ENCODE measurements around the gene STT3A. TPM values are rescaled to one million over a fixed set of nuclear protein-coding genes. Genes with fewer than 3 reads are reported as not detected.

The STT3A gene
- total and polyA plus RNA-seq, 4 donors, result 47.5 to 176 (median 130) TPM

GRCh38 chr11:125621995-125622394 is 29.3 kb downstream of the STT3A start:
- Histone ChIP-seq H3K9me3 (ENCODE audit: control insufficient read depth in 4 of 4, low read length in 3 of 4) (no peaks in the 10 kb centered on the region), H3K27ac (ENCODE audit: low read depth in 1 of 2, low read length in 2 of 2) (no peak overlapping the region), H3K27me3 (ENCODE audit: control insufficient read depth in 4 of 4, insufficient read depth in 4 of 4, low read length in 3 of 4) (no peaks in the 10 kb centered on the region), H3K4me3 (ENCODE audit: low read depth in 1 of 3, low read length in 3 of 3) (no peak overlapping the region), H3K36me3 (ENCODE audit: control insufficient read depth in 4 of 4, insufficient read depth in 3 of 4, low read depth in 1 of 4, low read length in 3 of 4) (peaks cover 13 to 48% (median 45%) of the 10 kb centered on the region in 4 donors), H3K9ac (ENCODE audit: low read depth in 1 of 2, low read length in 2 of 2) (no peak overlapping the region), H3K4me1 (ENCODE audit: control insufficient read depth in 4 of 4, insufficient read depth in 4 of 4, low read length in 3 of 4) (peaks cover 3 to 20% (median 15%) of the 10 kb centered on the region in 4 donors)
- WGBS, result 94% methylated on average over 2 of the region's 2 CpGs
- no peak for DNase-seq (ENCODE audit: low spot score)
- TF ChIP-seq ATF3 (IDR thresholded peaks at IDR 0.05) (no peak), JUND (IDR thresholded peaks at IDR 0.05) (no peak), RAD21 (IDR thresholded peaks at IDR 0.05) (no peak), HNF4A (conservative IDR thresholded peaks at IDR 0.05) (no peak), FOXA1 (IDR thresholded peaks at IDR 0.05) (no peak), GABPA (IDR thresholded peaks at IDR 0.05 in 1 of 2, conservative IDR thresholded peaks at IDR 0.05 in 1 of 2) (no peak), SP1 (IDR thresholded peaks at IDR 0.05) (no peak), CTCF (IDR thresholded peaks at IDR 0.05; ENCODE audit: low read depth, low read length, missing input control) (no peak), TAF1 (conservative IDR thresholded peaks at IDR 0.05) (no peak), FOXA2 (IDR thresholded peaks at IDR 0.05) (no peak), NR2F2 (IDR thresholded peaks at IDR 0.05) (no peak), ZBTB33 (IDR thresholded peaks at IDR 0.05) (no peak), HNF4G (IDR thresholded peaks at IDR 0.05) (no peak), REST (IDR thresholded peaks at IDR 0.05) (no peak), RXRA (IDR thresholded peaks at IDR 0.05) (no peak), EGR1 (IDR thresholded peaks at IDR 0.05; ENCODE audit: low read depth in 2 of 2) (no peak), YY1 (IDR thresholded peaks at IDR 0.05) (no peak)

- no peak for DNase-seq (ENCODE audit: low spot score)
- peaks cover 13 to 38% (median 37%) of the 10 kb centered on the region in 4 donors for H3K36me3 ChIP-seq (ENCODE audit: control insufficient read depth in 4 of 4, insufficient read depth in 3 of 4, low read depth in 1 of 4, low read length in 3 of 4)
- no peak overlapping the region for H3K9ac ChIP-seq (ENCODE audit: low read depth in 1 of 2, low read length in 2 of 2)
- 100% methylated on average over 1 of the region's 1 CpG for WGBS
- no peaks in the 10 kb centered on the region for H3K27me3 ChIP-seq (ENCODE audit: control insufficient read depth in 4 of 4, insufficient read depth in 4 of 4, low read length in 3 of 4)
- H3K9me3 ChIP-seq (ENCODE audit: control insufficient read depth in 4 of 4, low read length in 3 of 4), result no peaks in the 10 kb centered on the region
- no peak overlapping the region for H3K4me3 ChIP-seq (ENCODE audit: low read depth in 1 of 3, low read length in 3 of 3)
- H3K4me1 ChIP-seq (ENCODE audit: control insufficient read depth in 4 of 4, insufficient read depth in 4 of 4, low read length in 3 of 4), result peaks cover 3 to 20% (median 15%) of the 10 kb centered on the region in 4 donors
- H3K27ac ChIP-seq (ENCODE audit: low read depth in 1 of 2, low read length in 2 of 2), result no peak overlapping the region
- TF ChIP-seq ATF3 (IDR thresholded peaks at IDR 0.05), result no peak
- no peak for TF ChIP-seq YY1 (IDR thresholded peaks at IDR 0.05)
- no peak for TF ChIP-seq HNF4A (conservative IDR thresholded peaks at IDR 0.05)
- no peak for TF ChIP-seq RAD21 (IDR thresholded peaks at IDR 0.05)
- TF ChIP-seq RXRA (IDR thresholded peaks at IDR 0.05), result no peak
- no peak for TF ChIP-seq REST (IDR thresholded peaks at IDR 0.05)
- no peak for TF ChIP-seq SP1 (IDR thresholded peaks at IDR 0.05)
- TF ChIP-seq FOXA1 (IDR thresholded peaks at IDR 0.05), result no peak
- TF ChIP-seq MAX (IDR thresholded peaks at IDR 0.05), result no peak
- TF ChIP-seq HNF4G (IDR thresholded peaks at IDR 0.05), result no peak
- no peak for TF ChIP-seq FOXA2 (IDR thresholded peaks at IDR 0.05)
- TF ChIP-seq ZBTB33 (IDR thresholded peaks at IDR 0.05), result no peak
Measured at GRCh38 chr11:125623064-125623463, 30.4 kb downstream of the STT3A start.

Measured in liver (tissue), 9 donors.